Activated T-cell treated with anti-CD3 and anti-CD28 coated beads, Interleukin-2, amount 50 U/mL, for 48 hours (primary cell): ENCODE measurements around the gene RPS15A.
"Not testable (repeated sequence)": the region's sequence is repeated elsewhere in the genome, so short reads cannot be mapped to it uniquely, and the experiment has no call there.

Source experiments
- DNase-seq, 2 experiments: peaks; one replicate each; pipeline ENCODE4 v3.0.0-alpha.2; 2020

The RPS15A gene

DNA sequence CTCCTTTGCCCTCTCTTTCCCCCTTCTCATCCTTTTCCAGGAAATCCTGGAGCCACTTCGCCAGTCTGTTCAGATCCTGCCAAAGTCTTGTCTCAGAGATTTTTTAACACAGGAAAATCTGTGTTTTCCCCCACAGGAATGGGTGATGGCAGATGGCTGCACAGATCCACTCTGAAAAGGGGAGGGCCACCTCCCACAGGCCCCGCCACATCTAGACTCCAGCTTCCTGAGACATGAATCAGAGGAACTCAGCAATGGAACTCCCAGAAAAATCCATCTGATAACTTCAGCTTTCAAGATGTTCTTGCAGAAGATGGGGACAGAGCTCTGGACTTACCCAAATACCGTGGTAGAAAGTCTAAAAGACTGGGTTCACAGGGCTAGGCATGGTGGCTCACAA is 50.1 kb downstream of the RPS15A start:
- not testable (repeated sequence) for DNase-seq

DNA sequence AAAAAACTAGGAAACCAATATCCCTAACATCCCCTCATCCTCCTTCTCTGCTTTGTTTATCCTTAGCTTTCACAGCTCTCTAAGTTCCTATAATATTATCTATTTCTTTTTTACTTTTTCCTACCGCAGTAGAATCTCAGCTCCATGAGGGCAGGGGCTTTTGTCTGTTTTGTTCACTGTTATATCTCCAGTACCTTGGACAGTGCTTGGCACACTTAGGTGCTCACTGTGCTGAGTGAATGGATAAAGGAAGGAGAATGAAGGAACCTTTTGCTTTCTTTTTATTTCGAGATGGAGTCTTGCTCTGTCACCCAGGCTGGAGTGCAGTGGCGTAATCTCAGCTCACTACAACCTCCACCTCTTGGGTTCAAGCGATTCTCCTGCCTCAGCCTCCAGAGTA is 51.4 kb downstream of the RPS15A start:
- DNase-seq, result not testable (repeated sequence)

DNA sequence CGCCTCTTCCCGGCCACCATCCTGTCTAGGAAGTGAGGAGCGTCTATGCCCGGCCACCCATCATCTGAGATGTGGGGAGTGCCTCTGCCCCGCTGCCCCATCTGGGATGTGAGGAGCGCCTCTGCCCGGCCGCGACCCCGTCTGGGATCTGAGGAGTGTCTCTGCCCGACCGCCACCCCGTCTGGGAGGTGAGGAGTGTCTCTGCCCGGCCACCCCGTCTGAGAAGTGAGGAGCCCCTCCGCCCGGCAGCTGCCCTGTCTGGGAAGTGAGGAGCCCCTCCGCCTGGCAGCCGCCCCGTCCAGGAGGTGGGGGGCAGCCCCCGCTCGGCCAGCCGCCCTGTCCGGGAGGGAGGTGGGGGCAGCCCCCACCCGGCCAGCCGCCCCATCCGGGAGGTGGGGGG is 55.9 kb downstream of the RPS15A start:
- DNase-seq, result not testable (repeated sequence)
